Measurements from ENCODE around the gene BRD3OS. TPM values are rescaled to one million over a fixed set of nuclear protein-coding genes. Genes with fewer than 3 reads are reported as not detected.

The BRD3OS gene
- total and polyA plus RNA-seq, 2 of the 13 experiments (the other 11 are each of a cell fraction or from before 2014, with no cell fraction given) = 4.9 to 5.7 TPM

DNA sequence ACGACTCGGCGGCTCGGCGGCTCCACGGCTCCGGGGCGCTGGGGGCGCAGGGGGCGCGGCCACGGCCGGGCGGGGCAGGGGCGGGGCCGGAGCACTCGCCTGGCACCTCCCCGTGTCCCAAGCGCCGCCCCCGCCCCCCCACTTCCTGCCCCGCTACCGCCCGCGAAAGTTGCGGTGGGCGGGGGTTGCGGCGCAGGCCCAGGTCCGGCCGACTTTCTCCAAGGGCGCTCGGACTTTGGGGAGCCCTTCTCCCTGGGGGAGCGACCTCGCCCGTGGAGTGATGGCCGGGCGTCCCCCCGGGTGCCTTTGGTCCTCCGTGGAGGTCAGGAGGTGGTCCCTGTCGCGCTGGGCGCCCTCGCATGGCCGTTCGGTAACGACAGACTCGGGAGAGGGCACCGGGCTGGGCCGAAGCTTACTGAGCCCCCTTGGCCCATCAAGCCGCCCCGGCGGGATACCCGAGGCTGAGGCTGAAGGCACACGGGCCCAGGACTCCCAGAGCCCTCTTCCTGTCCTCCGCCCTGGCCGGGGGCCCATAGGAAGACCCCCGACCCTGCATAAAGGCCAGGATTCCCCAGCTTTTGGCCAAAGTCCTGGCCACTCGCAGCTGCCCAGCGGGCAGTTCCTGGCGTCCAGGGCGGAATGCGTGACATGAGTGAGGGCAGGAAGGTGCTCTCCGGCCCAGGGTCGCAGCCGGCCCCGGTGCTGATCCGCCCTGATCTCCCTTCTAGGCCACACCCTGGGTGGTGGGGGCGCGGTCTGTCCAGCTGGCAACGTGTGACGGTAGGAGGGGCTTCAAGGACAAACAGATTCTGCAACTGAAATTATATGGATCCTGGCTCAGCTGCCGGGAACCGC lies 32.3 kb upstream of the BRD3OS start (continued):
- TF ChIP-seq ZNF687 (CRISPR knock-in tag; IDR thresholded peaks at IDR 0.05) = peak; percentile 82
- TF ChIP-seq ZNF235 (CRISPR knock-in tag; IDR thresholded peaks at IDR 0.05; ENCODE audit: borderline replicate concordance) = 0 out of 2 replicates have a peak, but pooled peaks have one; percentile 83
- peak; percentile 87 for TF ChIP-seq KDM2A (CRISPR knock-in tag; IDR thresholded peaks at IDR 0.05; ENCODE audit: borderline replicate concordance, low read depth)
- TF ChIP-seq ONECUT2 (CRISPR knock-in tag; IDR thresholded peaks at IDR 0.05) = no peak
- no peak for TF ChIP-seq ZNF234 (CRISPR knock-in tag; conservative IDR thresholded peaks at IDR 0.05)
- peak; percentile 65; the same call in 1 of the 2 replicates for TF ChIP-seq SPEN (CRISPR knock-in tag; IDR thresholded peaks at IDR 0.05; ENCODE audit: low read depth)
- TF ChIP-seq MTF2 (CRISPR knock-in tag; IDR thresholded peaks at IDR 0.05; ENCODE audit: borderline replicate concordance) = no peak
- TF ChIP-seq, protein P1, sequence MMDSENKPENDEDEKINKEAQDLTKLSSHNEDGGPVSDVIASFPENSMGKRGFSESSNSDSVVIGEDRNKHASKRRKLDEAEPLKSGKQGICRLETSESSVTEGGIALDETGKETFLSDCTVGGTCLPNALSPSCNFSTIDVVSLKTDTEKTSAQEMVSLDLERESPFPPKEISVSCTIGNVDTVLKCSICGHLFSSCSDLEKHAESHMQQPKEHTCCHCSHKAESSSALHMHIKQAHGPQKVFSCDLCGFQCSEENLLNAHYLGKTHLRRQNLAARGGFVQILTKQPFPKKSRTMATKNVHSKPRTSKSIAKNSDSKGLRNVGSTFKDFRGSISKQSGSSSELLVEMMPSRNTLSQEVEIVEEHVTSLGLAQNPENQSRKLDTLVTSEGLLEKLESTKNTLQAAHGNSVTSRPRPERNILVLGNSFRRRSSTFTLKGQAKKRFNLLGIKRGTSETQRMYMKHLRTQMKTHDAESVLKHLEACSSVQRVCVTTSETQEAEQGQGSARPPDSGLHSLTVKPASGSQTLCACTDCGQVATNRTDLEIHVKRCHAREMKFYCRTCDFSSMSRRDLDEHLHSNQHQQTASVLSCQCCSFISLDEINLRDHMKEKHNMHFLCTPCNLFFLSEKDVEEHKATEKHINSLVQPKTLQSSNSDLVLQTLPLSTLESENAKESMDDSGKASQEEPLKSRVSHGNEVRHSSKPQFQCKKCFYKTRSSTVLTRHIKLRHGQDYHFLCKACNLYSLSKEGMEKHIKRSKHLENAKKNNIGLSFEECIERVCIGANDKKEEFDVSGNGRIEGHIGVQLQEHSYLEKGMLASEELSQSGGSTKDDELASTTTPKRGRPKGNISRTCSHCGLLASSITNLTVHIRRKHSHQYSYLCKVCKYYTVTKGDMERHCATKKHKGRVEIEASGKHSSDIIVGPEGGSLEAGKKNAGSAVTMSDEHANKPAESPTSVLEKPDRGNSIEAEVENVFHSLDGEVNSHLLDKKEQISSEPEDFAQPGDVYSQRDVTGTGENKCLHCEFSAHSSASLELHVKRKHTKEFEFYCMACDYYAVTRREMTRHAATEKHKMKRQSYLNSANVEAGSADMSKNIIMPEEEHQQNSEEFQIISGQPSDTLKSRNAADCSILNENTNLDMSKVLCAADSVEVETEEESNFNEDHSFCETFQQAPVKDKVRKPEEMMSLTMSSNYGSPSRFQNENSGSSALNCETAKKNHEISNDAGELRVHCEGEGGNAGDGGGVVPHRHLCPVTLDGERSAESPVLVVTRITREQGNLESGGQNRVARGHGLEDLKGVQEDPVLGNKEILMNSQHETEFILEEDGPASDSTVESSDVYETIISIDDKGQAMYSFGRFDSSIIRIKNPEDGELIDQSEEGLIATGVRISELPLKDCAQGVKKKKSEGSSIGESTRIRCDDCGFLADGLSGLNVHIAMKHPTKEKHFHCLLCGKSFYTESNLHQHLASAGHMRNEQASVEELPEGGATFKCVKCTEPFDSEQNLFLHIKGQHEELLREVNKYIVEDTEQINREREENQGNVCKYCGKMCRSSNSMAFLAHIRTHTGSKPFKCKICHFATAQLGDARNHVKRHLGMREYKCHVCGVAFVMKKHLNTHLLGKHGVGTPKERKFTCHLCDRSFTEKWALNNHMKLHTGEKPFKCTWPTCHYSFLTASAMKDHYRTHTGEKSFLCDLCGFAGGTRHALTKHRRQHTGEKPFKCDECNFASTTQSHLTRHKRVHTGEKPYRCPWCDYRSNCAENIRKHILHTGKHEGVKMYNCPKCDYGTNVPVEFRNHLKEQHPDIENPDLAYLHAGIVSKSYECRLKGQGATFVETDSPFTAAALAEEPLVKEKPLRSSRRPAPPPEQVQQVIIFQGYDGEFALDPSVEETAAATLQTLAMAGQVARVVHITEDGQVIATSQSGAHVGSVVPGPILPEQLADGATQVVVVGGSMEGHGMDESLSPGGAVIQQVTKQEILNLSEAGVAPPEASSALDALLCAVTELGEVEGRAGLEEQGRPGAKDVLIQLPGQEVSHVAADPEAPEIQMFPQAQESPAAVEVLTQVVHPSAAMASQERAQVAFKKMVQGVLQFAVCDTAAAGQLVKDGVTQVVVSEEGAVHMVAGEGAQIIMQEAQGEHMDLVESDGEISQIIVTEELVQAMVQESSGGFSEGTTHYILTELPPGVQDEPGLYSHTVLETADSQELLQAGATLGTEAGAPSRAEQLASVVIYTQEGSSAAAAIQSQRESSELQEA (CRISPR knock-in tag; IDR thresholded peaks at IDR 0.05; ENCODE audit: not compliant biosample characterization) = no peak
- TF ChIP-seq NFYB (CRISPR knock-in tag; IDR thresholded peaks at IDR 0.05) = no peak
- TF ChIP-seq HNF4A (CRISPR knock-in tag; IDR thresholded peaks at IDR 0.05) = peak; percentile 16; the same call in 1 of the 2 replicates
- TF ChIP-seq ZNF180 (CRISPR knock-in tag; IDR thresholded peaks at IDR 0.05; ENCODE audit: borderline replicate concordance, low read depth) = no peak
- no peak; the same call in 1 of the 2 replicates for TF ChIP-seq SNAPC2 (CRISPR knock-in tag; IDR thresholded peaks at IDR 0.05)
